NCI-H146 treated with DMSO at 0.1 percent for 48 hours (cell line): ENCODE results near the gene EME1.
"Not testable (repeated sequence)": the region's sequence is repeated elsewhere in the genome, so short reads cannot be mapped to it uniquely, and the experiment has no call there.

Experiments
- DNase-seq: peaks from one replicate; lab custom pipeline; 2025; ENCODE audit not compliant: unreplicated experiment; lab: John Stamatoyannopoulos, UW

The EME1 gene

GRCh38 chr17:50386510-50386909 is 13.5 kb downstream of the EME1 start:
- no peak for DNase-seq

DNA sequence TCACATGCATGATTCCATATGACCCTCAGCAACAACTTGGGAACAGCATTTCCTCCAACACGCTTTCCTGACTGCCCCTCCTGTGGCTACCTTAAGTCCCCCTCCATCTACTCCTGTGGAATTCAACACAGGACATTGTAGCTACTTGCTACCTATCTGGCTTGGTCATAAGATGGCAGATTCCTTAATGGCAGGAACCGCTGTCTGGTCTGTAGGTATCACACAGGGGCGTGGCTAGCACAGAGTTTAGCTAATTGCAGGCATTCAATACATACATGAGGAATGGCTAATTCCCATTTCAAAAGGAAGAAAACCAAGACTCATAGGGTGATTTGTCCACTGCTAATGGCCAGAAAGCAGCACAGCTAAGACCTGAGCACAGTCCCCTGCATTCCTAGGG is 15.7 kb downstream of the EME1 start:
- DNase-seq: no peak

- no peak for DNase-seq
These were observed 16.5 kb downstream of the EME1 start for GRCh38 chr17:50389534-50389933.

DNA sequence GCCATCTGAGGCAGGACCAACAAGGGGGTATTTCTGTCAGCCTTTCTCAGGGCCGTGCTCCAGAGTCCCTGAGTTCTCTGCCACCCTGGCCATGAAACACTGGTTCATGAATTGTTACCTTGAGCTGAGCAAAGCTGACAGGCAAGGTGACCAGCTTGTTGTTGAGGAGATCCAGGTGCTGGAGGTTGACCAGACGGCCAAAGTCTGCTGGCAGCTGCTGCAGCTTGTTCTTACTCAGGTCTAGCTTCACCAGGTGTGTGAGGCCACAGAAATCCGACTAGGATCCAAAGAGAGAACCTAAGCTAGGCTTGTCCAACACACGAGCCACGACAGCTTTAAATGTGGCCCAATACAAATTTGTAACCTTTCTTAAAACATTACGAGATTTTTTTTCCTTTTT is 19.6 kb downstream of the EME1 start:
- no peak for DNase-seq

- DNase-seq: no peak
These were observed 20.7 kb downstream of the EME1 start for GRCh38 chr17:50393700-50394099.

DNA sequence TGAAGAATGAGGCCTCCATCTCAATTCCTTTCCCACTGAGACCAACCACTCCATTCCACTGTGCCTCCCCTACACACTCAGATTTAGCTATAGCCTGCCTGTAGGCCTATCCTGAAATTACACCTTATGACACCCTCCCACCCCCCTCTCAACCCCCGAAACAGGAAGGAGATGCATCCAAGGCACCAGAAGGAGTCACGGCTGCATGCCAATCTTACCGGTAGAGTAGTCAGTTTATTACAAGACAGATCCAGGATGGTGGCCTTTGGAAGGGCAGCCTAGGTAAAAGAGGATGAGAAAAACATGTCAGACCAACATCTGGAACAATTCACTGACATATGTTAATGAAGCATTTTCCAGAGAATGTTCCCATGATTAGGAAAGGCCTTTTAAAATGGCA is 21.7 kb downstream of the EME1 start:
- no peak for DNase-seq

DNA sequence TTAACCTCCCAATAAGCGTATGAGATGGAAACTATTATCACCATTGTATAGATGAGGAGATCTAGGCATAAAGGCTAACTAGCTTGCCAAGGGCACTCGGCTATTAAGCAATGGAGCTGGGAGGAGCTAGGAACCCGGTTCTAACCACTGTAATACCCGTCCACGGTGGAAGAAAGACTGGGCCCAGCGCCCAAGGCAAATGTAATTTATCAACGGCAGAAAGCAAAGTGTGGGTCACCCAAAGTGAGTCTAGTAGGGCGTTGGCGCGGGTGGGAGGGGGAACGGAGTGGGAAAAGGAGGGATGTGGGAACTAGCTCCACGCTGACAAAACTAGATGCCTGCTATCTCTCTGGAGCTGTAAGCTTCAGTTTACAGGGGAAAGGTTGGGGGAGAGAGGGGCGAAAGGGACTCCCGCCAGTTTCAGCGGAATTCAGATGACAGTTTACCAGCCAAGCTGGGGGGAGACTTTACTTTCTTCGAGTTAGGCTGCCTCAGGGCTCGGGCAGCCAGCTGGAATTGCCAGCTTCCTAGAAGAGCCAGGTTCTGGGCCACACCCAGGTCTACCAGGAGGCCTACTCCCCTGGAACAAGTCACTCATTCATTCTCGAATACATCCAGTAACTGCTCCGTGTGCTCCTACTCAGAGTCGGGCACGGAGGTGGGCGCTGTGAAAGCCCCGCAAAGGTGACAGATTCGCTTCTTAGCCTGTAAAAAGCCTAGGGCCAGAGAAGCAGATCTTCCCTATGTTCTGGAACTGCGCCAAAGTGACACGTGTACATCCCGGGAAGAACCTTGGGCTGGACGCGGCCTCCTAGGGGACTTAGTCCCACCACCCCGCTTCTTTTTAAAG is 23.5 kb downstream of the EME1 start:
- DNase-seq: no peak

DNA sequence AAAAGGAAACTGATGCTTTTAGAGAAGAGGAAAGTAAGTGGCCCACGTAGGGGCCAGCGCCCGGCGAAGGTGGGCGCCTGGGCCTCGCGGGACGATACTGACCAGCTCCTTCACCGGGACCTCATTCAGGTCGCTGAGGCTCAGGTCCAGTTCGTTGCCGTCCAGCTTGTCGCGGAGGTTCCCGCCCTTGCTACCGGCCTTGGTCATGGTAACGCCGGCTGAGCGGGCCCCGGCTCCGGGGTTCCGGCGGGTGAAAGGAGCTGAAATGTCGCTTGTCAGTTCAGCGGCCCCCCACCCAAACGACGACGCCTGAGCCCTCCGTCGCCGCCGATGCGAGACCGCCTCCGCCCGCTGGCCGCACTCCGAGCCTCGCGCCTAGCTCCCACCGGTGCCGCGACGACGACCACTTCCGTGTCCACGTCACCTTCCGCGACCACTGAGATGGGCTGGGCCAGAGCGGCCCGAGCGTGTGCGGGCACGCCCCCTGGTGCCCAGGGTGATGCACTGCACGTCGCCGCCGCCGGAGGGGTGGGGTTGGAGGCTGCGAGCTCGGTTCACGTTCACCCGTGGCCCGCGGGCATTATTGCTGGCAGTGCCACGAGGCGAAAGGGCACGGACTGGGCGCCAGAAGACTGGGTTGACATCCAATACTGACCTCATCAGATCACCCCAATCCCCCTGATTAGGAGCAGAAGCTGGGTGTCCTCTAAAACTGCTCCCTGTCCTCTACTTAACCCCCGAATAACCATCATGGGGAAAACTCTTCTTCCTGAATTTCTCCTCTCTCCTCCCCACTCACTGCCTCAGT is 24.3 kb downstream of the EME1 start, which contains the start of gene LRRC59:
LRRC59 (minus strand) TSS at position 413 of the 808 bp plus-strand sequence; CDS start at position 207, 206 bp downstream.
- DNase-seq: peak; percentile 46

GRCh38 chr17:50397919-50398285 is 24.9 kb downstream of the EME1 start:
- DNase-seq: no peak

- not testable (repeated sequence) for DNase-seq
These were observed 25.6 kb downstream of the EME1 start for GRCh38 chr17:50398672-50399071.

- not testable (repeated sequence) for DNase-seq
These were observed 26.6 kb downstream of the EME1 start for GRCh38 chr17:50399591-50399990.

GRCh38 chr17:50405351-50405750 is 32.3 kb downstream of the EME1 start:
- DNase-seq: not testable (repeated sequence)

DNA sequence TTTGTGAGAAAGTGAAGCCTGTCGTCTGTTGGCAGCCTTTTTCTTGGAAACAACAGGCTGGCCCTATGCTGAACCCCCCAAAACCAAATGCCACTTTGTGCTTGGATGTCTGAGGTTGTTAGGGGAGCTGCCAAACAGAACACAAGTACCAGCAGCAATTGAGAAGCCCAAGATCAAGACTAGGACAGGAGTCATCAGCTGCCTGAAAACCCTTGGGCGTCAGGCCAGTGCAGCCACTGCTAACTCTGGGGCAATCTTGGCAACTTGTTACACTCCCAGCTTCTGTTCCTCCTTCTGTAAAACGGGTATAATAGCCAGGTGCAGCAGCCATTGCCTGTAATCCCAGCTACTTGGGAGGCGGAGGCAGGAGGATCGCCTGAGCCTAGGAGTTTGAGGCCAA is 33.5 kb downstream of the EME1 start:
- no peak for DNase-seq

GRCh38 chr17:50407921-50408320 is 34.9 kb downstream of the EME1 start:
- DNase-seq: no peak

DNA sequence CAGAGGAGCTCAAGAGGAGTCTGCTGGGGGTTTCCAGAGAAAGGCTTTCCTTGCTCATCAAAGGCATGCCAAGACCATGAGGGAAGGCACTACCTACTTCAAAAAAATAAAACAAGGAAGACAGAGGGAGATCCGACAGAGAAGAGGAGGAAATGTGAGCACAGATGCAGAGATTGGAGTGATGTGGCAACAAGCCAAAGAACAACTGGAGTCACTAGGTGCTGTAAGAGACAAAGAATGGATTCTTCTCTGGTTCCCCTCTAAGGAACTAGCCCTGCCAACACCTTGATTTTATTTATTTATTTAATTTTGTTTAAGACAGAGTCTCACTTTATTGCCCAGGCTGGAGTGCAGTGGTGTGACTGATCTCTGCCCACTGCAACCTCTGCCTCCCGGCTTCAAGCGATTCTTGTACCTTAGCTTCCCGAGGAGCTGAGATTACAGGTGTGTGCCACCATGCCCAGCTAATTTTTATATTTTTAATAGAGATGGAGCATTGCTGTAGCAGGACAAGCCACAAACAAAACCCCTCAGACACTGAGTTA is 39.2 kb downstream of the EME1 start:
- DNase-seq: no peak

GRCh38 chr17:50414808-50415207 is 41.8 kb downstream of the EME1 start:
- DNase-seq: no peak

- not testable (repeated sequence) for DNase-seq
These were observed 46.5 kb downstream of the EME1 start for GRCh38 chr17:50419577-50419976.

GRCh38 chr17:50420419-50421112 is 47.5 kb downstream of the EME1 start:
- DNase-seq: no peak

GRCh38 chr17:50421308-50422051 is 48.5 kb downstream of the EME1 start:
- DNase-seq: no peak

DNA sequence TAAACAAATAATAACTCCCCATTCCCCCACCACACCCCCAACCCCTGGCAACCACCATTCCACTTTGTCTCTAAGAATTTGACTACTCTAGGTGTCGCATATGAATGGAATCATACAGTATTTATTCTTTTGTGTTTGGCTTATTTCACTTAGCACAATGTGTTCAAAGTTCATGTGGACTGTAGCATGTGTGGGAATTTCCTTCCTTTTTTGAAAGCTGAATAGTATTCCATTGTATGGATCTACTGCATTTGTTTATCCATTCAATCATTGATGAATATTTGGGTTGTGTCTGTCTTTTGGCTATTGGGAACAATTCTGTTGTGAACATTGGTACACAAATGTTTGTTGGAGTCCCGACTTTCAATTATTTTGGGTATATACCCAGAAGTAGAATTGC is 49.7 kb downstream of the EME1 start:
- no peak for DNase-seq
